ENCODE measurements around the gene TIMM13.

TIMM13 gene

DNA sequence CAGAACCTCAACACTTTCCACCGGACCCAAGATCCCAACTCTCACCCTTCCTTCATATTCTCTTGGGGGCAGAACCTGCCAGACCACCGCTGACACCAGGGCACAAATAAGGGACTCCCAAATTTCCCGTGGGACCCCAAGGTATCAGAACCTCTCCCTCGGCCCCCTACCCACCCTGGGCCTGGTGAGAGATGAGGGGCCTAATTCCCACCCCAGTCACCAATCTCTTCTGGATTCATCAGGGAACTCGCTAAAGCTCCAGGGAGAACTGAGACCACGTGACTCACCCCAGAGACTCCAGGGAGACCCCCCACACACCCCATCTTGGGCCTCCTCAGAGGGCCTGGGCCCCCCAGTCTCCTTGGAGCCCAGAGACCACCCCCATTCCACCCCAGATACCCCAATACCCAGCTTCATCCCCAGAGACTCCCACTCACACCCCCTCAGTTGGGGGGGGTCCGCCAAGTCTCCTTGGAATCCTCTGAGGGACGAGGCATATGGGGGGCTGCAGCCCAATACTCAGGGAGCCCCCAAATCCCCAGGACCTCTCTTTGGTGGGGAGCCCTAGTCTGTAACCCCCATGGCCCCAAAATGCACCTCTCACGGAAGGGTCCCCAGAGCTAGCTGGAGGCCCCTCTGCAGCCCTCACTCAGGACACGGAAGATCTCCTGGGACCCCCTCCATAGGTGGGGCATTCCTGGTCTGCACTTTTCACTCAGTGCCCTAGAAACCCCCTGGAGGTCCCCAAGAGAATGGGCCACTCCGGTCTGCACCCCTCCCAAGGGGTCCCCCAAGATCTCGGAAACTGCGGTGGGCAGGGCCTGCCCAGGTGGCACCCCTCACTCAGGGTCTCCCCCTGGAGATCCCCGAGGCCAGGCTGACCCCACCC lies 27.8 kb upstream of the TIMM13 start:
- no peak for DNase-seq

DNA sequence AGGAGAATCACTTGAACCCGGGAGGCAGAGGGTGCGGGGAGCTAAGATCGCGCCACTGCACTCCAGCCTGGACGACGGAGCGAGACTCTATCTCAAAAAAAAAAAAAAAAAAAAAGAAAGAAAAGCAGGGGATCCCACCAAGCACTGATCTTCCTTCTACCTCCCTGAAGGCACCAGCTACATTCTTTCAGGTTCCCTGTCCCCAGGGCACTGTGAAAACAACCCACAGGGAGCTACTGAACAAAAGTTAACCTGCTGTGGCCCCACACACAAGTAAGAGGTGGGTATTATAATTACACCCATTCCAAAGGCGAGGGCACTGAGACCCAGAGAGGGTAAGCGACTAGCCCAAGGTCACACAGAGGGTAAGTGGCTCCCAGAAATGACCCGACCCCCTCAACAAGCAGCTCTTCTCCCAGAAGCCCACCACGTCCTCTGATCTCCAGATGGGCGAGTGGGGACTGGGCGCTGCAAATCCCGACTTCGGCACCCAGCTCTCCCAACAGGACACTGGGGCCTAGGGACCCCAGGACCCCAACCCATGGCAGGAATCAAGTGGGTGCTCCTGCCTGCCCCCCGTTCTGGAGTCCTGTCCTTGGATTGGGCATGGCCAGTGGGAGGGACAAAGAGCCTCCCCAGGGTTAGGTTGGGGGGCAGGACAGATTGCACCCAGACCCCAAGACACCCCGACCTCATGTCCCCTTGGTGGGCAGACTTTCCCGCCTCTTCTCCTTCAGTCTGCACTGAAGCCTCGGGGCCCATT lies 27.0 kb upstream of the TIMM13 start:
- no peak for DNase-seq

DNA sequence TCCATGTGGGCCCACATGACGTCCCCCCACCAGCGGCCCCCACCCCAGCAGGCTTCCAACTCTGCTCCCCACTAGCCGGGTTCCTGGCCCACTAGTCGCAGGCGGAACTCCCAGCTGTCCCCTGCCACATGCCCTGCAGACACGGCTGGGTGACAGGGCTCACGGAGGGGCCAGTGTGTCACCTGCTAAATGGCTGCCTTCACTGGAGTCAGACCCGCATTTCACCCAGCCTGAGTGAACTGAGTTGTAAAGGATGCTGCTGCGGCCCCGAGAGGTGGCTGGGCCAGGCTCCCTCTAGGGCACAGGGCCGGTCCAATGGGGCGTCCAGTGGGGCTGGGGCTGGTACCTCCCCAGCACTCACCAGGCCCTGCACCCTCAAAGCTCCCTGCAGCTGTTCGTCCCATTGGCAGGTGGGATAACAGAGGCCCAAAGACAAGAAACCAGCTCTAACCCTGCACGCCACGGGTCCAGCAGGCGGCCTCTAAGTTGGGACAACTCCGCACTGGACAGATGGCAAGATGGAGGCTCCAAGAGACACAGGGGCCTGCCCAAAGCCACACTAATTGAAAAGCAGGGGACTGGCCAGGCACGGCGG lies 26.1 kb upstream of the TIMM13 start:
- no peak for DNase-seq

DNA sequence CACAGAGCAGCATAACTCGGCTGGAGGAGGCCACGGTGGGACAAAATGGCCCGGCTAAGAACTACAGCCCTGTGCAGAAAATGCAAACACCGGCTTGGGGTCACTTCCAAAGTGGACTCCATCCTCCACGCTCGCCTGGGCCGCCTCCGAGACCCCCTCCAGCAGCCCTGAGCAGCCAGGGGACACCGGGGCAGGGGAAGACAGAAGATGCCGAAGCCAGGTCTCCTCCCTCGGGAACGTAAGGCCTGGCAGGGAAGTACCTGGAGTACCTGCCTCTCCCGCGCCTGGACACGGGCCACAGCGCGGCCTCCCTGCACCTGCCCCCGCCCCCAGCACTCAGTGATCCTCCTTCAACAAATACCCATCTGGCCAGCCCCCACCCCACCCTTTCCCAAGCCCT lies 24.4 kb upstream of the TIMM13 start:
- no peak for DNase-seq

DNA sequence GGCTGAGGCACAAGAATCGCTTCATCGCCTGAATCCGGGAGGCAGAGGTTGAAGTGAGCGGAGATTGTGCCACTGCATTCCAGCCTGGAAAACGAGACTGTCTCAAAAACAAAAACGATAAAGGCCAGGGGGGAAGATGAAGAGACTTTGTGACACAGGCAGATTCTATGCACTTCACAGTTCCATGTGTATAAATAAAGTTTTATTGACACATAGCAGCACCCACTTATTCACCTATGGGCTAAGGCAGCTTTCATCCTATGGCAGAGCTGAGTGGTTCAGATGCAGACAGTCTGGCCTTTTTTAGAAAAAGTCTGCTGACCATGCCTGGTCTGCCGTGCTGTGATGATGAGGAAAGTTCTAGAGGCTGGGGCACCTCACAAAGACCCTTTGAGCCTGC lies 23.8 kb upstream of the TIMM13 start:
- DNase-seq: no peak

DNA sequence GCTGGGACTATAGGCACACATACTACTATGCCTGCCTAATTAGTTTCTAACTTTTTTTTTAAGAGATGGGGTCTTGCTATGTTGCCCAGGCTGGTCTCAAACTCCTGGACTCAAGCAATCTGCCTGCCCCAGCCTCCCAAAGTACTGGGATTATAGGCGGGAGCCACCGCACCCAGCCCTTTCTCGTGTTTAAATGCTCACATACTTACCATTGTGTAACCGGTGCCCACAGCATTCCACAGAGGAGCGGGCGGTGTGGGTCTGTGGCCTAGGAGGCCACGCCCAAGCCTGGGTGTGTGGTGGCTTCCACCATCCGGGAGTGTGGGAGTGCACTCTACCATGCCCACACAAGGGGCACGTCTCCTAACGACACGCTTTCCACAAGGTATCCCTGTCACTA lies 21.6 kb upstream of the TIMM13 start:
- DNase-seq: no peak

DNA sequence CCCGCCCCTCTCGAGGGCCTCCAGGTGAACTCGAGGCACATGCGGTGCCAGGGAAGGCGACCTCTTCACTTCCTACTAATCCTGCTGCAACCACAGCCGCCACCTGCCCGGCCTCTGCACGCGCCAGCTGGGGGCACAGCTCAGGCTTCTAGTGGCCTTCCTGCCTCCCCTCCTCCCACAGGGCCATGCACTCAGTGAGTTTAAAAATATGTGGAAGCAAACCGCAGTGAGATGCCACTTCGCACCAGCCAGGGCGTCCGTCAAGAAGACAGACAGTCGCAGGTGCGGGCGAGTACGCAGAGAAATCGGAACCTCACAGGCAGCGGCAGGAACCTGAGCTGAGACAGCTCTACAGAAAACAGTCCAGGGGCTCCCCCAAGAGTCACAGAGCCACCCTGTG lies 19.0 kb upstream of the TIMM13 start:
- DNase-seq: no peak

DNA sequence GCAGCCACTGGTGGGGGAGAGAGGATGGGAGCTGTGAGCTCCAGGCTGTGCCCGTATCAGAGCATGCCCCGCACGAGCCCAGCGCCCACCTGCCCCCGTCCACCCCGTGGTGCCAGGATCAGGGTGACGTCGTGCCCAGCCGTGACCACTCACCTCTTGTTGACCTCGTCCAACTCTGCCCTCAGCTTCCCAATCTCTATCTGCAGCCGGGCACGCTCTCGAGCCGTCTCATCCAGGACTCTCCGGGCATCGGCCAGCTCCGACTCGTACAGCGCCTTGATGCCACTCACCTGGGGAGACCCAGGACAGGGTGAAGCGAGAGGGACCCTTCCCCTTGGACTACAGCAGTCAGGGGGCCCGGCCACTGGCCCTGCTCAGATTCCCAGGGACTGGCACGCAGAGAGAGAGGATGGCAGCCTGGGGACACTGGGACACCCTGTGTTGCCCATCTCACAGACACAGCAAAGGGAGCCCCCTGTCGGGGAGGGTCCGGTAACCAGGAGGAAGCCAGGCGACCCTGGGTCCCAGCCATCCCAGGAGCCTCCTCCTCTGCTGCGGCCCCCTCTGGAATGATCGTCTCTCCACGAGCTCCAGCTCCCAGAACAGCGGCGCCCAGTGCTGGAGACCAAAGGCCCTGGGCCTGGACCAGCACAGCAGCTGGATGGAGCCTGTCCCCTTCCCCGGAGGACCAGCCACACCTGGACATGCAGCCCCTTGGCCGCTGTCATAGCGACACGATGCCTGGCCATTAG lies 17.0 kb upstream of the TIMM13 start:
- no peak for DNase-seq

DNA sequence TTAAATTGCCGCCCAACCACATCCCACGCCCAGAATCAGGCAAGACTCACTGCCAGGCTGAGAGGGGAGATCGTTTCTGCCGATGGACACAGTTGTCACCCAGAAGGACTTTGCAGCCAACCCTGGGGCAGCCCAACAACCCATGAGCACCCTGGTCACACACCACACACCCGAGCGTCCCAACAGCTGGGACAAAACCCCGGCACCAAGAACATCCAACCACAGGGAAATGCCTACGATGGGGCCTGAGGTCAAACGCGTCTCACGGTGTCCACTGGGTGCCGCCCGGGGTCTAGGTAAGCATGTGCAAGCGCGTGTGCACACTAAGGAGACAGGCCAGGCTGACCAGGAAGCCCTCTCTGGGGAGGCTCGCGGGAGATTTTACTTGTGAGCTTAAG lies 16.4 kb upstream of the TIMM13 start:
- no peak for DNase-seq

DNA sequence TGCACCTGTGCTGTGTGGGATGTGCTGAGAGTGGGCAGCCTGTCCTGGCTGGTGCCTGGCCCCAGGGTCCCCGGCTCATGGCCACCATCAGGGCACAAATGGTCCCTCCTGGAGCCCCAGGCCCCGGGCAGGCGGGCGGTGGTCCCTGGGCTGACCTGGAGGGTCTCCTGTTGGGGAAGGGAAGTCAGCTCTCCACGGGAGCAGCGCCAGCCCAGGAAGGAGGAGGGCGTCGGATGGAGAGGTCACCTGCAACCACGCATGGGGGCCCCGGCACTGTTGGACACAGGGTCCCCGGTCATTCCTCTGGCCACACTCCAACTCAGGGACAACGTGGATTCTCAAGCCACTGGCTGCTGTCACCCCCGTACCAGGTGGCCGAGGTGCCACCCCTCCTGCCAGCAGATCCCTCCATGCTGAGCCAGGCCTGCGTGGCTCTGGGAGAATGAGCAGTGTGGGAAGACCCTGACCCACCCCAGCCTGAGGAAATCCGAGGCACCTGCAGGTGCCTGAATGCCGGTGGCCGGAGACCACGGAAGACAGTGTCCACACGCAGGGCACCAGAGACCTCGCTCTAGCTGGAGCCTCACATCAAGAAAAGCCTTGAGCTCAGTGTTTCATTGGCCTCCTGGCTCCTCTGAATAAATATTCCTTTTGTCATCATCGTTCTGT lies 15.9 kb upstream of the TIMM13 start:
- DNase-seq: no peak

DNA sequence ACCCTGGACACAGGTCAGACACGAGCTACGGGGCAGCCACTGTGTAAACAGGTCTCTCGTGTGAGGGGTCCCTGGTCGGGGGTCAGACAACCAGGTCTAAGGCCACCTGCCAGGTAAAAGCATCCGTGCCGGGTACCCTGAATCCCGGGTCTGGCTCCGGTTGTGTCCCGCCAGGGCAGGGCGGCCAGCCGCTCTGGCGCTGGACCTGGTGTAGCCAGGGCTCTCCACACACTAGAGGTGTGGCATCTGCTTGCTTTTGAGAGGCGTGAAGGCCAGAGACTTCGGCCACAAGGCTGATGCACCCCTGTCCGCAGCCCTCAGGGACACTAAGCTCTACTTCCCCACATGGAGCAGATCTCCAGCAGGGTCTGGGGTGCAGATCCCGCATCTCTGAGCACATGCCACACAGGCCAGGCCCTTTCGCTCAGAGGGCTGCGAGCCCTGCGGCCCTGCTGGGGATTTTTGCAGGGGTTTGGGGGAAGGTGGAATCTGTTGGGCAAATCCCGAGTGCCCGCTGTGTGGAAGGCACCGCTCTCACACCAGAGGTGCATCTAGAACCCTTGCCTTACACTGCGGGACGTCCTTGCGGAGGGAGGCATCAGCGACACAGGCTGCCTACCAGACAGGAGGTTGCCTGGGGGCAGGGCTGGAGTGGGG lies 13.8 kb upstream of the TIMM13 start:
- no peak for DNase-seq

DNA sequence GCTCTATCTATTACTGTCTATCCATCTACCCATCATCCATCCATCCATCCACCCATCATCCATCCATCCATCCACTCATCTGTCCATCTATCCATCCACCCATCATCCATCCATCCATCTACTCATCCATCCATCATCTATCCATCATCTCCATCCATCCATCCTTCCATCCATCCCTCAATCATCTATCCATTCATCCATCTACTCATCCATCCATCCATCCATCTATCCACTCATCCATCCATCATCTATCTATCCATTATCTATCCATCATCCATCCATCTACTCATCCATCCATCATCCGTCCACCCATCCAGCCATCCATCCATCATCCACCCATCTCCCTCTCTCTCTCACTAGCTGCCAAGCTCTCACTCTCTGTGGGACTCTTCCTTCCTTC lies 13.1 kb upstream of the TIMM13 start:
- DNase-seq: no peak

DNA sequence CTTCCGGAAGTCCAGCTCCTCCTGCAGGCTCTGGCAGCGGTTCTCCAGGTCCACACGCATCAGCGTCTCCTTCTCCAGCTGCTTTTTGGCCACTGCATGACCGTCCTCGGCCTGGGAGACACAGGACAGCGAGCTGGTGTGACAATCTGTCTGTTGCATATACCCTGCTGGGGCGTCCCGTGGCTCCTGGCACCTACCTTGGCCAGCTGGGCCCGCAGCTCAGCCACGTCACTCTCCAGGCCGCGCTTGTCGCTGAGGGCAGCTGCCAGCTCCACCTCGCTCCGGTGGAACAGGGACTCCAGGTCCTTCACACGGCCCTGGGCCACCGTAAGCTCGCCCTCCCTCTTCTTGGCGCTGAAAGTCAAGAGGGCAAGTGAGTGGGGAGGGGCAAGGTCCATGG lies 10.8 kb upstream of the TIMM13 start:
- no peak for DNase-seq

DNA sequence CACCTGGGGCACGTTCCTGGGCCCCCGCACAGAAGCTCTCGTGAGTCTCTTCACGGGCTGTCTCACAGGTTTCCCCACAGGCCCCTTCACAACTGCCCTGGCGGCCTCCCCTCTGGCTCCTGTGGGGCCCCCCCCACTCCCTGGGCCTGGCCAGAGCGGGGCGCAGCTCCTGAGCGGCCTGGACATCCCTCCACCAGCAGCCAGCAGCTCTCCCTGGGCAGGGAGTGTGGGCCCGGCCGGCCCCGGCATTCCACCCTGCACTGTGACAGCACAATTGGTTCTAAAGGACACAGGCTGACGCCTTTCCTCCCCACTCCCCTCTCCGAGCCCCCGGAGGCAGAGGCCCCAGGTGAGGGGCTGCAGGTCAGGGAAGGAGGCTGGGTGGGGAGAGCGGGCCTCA lies 9.5 kb upstream of the TIMM13 start:
- no peak for DNase-seq

DNA sequence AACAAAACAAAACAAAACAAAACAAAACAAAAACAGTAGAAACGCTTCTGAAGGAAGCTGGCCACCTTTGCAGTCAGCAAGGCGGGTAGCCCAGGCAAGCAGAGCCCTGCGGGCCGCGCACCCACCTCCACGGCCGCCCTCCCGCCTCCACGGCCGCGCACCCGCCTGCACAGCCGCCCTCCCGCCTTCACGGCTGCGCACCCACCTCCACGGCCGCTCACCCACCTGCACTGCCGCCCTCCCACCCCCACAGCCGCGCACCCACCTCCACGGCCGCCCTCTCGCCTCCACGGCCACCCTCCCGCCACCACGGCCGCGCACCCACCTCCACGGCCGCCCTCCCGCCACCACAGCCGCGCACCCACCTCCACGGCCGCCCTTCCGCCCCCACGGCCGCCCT lies 9.0 kb upstream of the TIMM13 start:
- no peak for DNase-seq

DNA sequence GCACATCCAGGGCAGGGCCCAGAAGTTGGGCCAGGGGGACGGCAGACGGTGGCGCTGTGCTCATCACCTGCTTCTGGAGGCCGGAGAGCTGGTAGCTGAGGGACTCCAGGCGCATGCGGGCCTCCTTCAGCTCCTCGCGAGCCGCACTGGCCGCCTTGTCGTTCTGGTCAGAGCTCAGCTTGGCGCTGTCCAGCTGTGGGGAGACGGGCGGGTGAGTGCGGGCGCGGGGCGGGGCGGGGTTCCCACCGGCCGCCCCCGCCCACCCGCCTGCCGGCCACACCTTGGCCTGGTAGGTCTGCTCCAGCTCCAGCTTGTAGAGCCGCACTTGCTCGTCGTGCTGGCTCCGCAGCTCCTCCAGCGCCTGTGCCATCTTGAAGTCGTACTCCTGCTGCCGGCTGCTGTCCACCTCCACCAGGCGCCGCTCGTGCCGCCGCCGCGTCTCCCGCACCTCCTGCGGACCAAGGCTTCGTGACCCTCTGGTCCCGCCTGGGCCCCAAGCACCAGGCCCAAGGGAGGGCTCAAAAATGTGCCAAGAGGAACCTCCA lies 7.4 kb upstream of the TIMM13 start:
- no peak for DNase-seq

DNA sequence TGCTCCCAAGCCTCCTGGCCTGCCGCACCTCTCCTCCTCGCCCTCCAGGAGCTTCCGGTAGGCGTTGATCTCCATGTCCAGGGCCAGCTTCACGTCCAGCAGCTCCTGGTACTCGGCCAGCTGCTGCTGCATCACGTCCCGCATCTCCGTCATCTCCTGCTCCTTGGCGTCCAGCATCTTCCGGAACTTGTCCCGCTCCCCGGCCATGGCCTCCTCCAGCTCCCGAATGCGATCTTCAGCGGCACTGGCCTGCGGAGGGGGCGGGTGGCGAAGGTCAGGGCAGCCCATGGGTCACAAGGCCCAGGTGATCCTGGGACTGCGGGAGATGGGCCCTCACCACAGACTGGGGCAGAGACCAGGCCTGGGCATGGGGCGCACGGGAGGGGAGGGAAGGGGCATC lies 6.9 kb upstream of the TIMM13 start:
- DNase-seq: no peak

DNA sequence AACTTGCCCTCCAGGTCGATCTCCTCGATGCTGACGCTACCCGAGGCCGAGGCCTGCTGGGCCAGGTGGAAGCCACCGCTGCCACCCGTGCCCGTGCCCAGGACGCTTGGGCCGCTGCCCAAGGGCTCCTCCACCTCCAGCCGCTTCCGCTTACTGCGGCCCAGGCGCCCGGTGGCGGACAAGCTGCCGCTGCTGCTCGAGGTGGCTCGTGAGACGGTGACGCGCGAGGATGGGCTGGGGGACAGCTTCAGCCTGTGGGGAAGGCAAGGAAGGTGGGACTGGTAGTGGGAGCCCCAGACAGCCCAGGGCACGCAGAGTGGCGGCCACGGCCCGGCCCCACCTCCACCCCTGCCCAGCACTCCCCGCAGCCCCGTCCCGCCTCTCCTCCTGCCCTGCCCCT lies 6.5 kb upstream of the TIMM13 start:
- no peak for DNase-seq

DNA sequence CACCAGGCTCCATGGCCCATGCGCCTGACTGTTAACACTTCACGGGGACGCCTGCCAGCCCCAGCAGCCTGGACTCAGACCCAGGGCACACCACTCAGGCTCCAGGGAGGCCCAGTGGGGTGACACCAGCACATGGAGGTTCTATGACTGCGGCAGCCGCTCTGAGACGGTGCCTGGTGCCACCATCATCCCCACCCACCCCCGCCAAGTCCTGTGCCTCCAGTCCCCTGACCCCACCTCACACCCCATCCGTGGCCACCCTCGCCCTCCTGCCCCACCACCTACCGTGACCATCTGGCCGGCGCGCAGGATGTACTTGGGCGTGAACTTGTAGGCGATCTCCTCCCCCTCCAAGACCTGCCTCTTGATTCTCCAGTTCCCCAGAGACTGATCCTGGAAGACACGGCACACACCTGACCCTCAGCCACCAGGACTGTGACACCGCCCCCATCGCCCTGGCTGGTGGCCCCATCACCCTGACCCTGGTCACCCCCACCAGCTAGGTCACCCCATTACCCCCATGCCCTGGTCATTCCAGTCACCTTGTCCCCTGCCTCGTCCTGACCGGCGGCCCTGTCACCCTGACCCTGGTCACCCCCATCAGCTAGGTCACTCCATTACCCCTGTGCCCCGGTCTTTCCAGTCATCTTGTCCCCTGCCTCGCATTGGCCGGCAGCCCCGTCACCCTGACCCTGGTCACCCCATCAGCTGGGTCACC lies 4.9 kb upstream of the TIMM13 start:
- no peak for DNase-seq

DNA sequence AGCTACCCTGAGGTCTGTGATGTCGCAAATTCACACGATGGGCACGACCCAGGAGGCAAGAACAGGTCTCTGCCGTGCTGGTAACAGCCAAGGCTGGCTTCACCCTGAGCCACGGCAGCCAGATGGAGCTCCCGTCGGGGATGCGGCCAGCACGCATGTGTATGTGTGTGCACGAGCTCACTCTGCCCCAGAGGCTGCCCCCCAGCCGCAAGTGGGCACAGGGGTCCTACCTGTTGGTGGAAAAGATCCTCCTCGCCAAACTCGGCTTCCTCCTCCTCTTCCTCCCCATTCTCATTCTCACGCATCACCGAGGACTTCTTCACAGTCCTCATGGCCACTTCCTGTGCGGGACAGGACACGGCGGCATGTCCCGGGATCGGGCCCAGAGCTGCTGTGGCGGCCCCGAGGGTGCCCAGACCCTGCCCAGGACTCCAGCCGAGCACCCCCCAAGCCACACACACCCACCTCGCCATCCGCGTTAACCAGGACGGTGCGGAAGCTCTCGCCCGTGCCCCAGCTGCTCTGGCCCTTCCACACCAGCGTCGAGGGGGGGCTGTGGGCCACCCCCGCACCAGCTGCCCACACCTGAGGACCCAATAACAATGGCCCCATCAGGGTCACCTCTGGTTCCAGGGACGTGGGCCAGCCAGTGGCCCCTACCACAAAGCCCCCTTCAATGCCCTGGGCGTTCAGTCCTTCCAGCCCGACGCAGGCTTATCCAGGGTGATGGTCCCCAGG lies 4.1 kb upstream of the TIMM13 start:
- no peak for DNase-seq

All from NCI-H2227 treated with DMSO at 0.1 percent for 48 hours (cell line).